HL-60 (cell line): ENCODE results near the gene JADE2.

Source experiments
- DNase-seq, 2 experiments: peaks; one replicate each; pipeline ENCODE4 v3.0.0-alpha.2; 2010 to 2020; ENCODE audit warnings: low read depth in 1 of 2, low spot score in 1 of 2
- H3K27ac ChIP-seq: fragments of 250-450 bp; sonication (Bioruptor Pico); replicated peaks from 2 replicates; pipeline ENCODE4 v1.5.1; 2020; ENCODE audit warnings: mild to moderate bottlenecking, moderate library complexity
- H3K27me3 ChIP-seq: fragments of 250-450 bp; sonication (Bioruptor Pico); 2 replicates; pipeline ENCODE4 v1.5.1; 2021; ENCODE audit warnings: mild to moderate bottlenecking, moderate library complexity; ENCODE audit not compliant: insufficient read depth, poor library complexity, severe bottlenecking
- H3K4me3 ChIP-seq: replicated peaks from 2 replicates; pipeline ENCODE4 v1.5.1; 2011; ENCODE audit warnings: mild to moderate bottlenecking, control low read depth, low read length; ENCODE audit not compliant: insufficient read depth
- CTCF ChIP-seq: IDR thresholded peaks from one replicate; pipeline ENCODE4 v1.5.1; 2011; ENCODE audit warnings: low read length, control low read depth, inconsistent platforms; ENCODE audit not compliant: insufficient read depth
- GABPA ChIP-seq: IDR thresholded peaks from 2 replicates; pipeline ENCODE4 v1.6.1; 2012; ENCODE audit warnings: low read depth
- POLR2AphosphoS5 ChIP-seq: IDR thresholded peaks from 2 replicates; pipeline ENCODE4 v1.6.1; 2012; ENCODE audit warnings: low read depth
- REST ChIP-seq: IDR thresholded peaks from 2 replicates; pipeline ENCODE4 v1.6.1; 2012; ENCODE audit warnings: low read depth; ENCODE audit not compliant: insufficient replicate concordance
- SPI1 ChIP-seq: IDR thresholded peaks from 2 replicates; pipeline ENCODE4 v1.6.1; 2012; ENCODE audit warnings: low read depth, mild to moderate bottlenecking, borderline replicate concordance

Gene JADE2

GRCh38 chr5:134489227-134489944, 36.1 kb upstream of the JADE2 start:
- Histone ChIP-seq H3K4me3 (no peak overlapping the region), H3K27ac (no peak overlapping the region), H3K27me3 (no peaks in the 10 kb centered on the region)
- TF ChIP-seq SPI1 (no peak), POLR2AphosphoS5 (no peak), CTCF (no peak), GABPA (no peak), REST (no peak)
- no peak for DNase-seq

- Histone ChIP-seq H3K4me3 (no peak overlapping the region), H3K27ac (no peak overlapping the region), H3K27me3 (no peaks in the 10 kb centered on the region)
- no peak for DNase-seq
- TF ChIP-seq REST (no peak), CTCF (no peak), POLR2AphosphoS5 (no peak), SPI1 (no peak), GABPA (no peak)
Measured at GRCh38 chr5:134490255-134490924, 35.1 kb upstream of the JADE2 start.

GRCh38 chr5:134490925-134491271, 34.6 kb upstream of the JADE2 start:
- TF ChIP-seq SPI1: no peak
- no peak for TF ChIP-seq POLR2AphosphoS5
- no peak for TF ChIP-seq CTCF
- TF ChIP-seq GABPA: no peak
- TF ChIP-seq REST: no peak

More at GRCh38 chr5:134490925-134491271, 34.6 kb upstream of the JADE2 start:
- H3K27me3 ChIP-seq: no peaks in the 10 kb centered on the region
- no peak overlapping the region for H3K4me3 ChIP-seq
- no peak overlapping the region for H3K27ac ChIP-seq
- no peak for DNase-seq
